ENCODE results near the gene PIGB. TPM values are rescaled to one million over a fixed set of nuclear protein-coding genes. Genes with fewer than 3 reads are reported as not detected.
"Not testable (repeated sequence)": the region's sequence is repeated elsewhere in the genome, so short reads cannot be mapped to it uniquely, and the experiment has no call there.

The PIGB gene
- total RNA-seq, 1 donor from 2014 or later: 14.6 TPM

DNA sequence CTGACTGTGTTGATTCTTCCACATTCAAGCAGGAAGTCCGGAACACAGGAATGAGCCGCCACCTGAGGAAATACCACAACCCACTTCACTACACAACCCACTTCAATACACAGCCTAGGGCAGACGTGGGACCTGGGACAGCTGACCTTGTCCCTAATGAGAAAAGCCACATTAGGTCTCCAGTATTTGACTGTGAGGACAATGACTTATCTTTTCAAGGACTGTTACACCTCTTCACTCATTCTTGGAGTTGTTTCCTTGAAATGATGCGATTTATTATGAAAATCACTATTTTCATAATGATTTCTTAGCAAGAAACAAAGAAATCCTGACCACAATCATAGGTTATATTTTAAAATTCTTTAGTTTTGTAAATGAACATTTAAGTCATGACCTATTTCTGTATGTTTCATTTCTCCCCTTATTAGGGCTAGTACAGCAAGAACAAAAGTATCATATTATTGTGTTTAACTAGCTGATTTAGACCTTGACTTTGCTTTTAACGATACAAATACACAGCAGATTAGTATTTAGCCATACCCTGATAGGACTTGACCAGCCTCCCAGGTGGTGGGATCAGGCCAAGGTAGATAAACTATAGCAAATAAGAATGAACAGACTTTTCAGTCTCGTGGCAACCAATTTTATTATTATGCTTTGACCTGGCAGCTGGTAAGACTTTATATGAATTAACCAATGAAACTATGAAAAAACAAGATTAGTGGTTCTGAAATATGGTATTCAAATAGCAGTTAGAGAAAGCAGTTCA lies 35.5 kb upstream of the PIGB start:
- no peak overlapping the region for H3K4me3 Mint-ChIP-seq
- H3K27ac Mint-ChIP-seq (ENCODE audit: unreplicated experiment): no peak overlapping the region
- TF ChIP-seq, protein P1, sequence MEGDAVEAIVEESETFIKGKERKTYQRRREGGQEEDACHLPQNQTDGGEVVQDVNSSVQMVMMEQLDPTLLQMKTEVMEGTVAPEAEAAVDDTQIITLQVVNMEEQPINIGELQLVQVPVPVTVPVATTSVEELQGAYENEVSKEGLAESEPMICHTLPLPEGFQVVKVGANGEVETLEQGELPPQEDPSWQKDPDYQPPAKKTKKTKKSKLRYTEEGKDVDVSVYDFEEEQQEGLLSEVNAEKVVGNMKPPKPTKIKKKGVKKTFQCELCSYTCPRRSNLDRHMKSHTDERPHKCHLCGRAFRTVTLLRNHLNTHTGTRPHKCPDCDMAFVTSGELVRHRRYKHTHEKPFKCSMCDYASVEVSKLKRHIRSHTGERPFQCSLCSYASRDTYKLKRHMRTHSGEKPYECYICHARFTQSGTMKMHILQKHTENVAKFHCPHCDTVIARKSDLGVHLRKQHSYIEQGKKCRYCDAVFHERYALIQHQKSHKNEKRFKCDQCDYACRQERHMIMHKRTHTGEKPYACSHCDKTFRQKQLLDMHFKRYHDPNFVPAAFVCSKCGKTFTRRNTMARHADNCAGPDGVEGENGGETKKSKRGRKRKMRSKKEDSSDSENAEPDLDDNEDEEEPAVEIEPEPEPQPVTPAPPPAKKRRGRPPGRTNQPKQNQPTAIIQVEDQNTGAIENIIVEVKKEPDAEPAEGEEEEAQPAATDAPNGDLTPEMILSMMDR (conservative IDR thresholded peaks at IDR 0.05): no peak
- H3K27me3 Mint-ChIP-seq (ENCODE audit: low read depth): no peaks in the 10 kb centered on the region
- peaks cover 2% of the 10 kb centered on the region for H3K4me1 Mint-ChIP-seq
- H3K9me3 Mint-ChIP-seq: no peaks in the 10 kb centered on the region
- H3K36me3 Mint-ChIP-seq (ENCODE audit: low read depth): no peaks in the 10 kb centered on the region
- no peak for DNase-seq (ENCODE audit: low read depth, low spot score)

GRCh38 chr15:55284426-55284825 lies 34.6 kb upstream of the PIGB start:
- H3K4me3 Mint-ChIP-seq: no peak overlapping the region
- H3K36me3 Mint-ChIP-seq (ENCODE audit: low read depth): no peaks in the 10 kb centered on the region
- H3K9me3 Mint-ChIP-seq: no peaks in the 10 kb centered on the region
- no peak for DNase-seq (ENCODE audit: low read depth, low spot score)
- H3K27me3 Mint-ChIP-seq (ENCODE audit: low read depth): peaks cover 3% of the 10 kb centered on the region
- peaks cover 6% of the 10 kb centered on the region for H3K4me1 Mint-ChIP-seq
- no peak overlapping the region for H3K27ac Mint-ChIP-seq (ENCODE audit: unreplicated experiment)
- TF ChIP-seq, protein P1 (conservative IDR thresholded peaks at IDR 0.05): no peak

GRCh38 chr15:55286442-55287189 lies 32.4 kb upstream of the PIGB start:
- peaks cover 11% of the 10 kb centered on the region for H3K4me1 Mint-ChIP-seq
- H3K27me3 Mint-ChIP-seq (ENCODE audit: low read depth); H3K27ac Mint-ChIP-seq (ENCODE audit: unreplicated experiment); H3K9me3 Mint-ChIP-seq; H3K36me3 Mint-ChIP-seq (ENCODE audit: low read depth); DNase-seq (ENCODE audit: low read depth, low spot score): not testable (repeated sequence)
- H3K4me3 Mint-ChIP-seq: peak overlapping the region; percentile 89

GRCh38 chr15:55288006-55288717 lies 30.9 kb upstream of the PIGB start:
- no peak for DNase-seq (ENCODE audit: low read depth, low spot score)
- Mint-ChIP-seq H3K27ac (ENCODE audit: unreplicated experiment) (no peak overlapping the region), H3K4me1 (peaks cover 11% of the 10 kb centered on the region), H3K27me3 (ENCODE audit: low read depth) (peaks cover 7% of the 10 kb centered on the region), H3K9me3 (no peaks in the 10 kb centered on the region), H3K36me3 (ENCODE audit: low read depth) (no peaks in the 10 kb centered on the region), H3K4me3 (peak overlapping the region; percentile 89)
- TF ChIP-seq, protein P1 (conservative IDR thresholded peaks at IDR 0.05): no peak

DNA sequence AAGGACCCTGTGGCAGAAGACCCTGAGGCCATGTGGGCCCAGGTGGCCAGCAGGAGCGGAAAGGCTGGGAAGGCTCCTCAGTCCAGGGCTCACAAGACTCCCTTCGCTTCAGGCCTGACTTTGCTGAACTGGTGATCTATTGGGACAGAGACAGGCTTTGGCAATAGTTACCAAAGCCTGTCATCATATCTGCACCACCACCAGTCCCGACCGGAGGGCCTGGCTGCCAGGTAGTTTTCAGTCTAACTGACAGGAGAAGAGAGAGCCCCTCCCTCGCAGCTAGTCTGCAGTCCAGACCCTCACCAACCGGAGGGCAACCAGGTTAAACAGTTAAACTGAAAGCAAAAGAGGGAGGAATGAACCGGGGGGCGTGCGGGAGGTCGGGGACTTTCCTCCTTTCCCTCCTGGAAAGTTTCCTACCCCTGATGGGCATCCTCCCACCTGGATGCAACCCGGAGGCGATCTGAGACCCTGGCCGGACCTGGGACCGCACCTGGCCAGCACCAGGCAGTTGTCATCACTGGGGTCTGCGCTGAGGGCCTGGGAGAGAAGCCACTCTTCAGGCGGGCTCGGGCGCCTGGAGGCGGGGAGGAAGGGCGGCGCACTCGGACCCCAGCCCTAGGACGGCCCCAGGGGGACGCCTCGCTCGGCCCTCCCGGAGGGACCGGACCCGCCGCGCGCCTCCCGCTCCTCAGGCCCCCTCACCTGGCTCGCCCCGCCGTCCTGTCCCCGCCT lies 29.8 kb upstream of the PIGB start:
- Mint-ChIP-seq H3K27ac (ENCODE audit: unreplicated experiment) (no peak overlapping the region), H3K4me3 (peak overlapping the region; percentile 93), H3K27me3 (ENCODE audit: low read depth) (peaks cover 7% of the 10 kb centered on the region), H3K4me1 (peaks cover 11% of the 10 kb centered on the region), H3K9me3 (no peaks in the 10 kb centered on the region), H3K36me3 (ENCODE audit: low read depth) (no peaks in the 10 kb centered on the region)
- no peak for DNase-seq (ENCODE audit: low read depth, low spot score)
- TF ChIP-seq, protein P1 (conservative IDR thresholded peaks at IDR 0.05): no peak

All from neural crest cell (in vitro differentiated cells).